GM12878 (cell line): ENCODE results near the gene ZNF766. TPM values are rescaled to one million over a fixed set of nuclear protein-coding genes. Genes with fewer than 3 reads are reported as not detected.

Source experiments
- ATAC-seq: fragments of 200-7000 bp; cut with Tn5 transposase; 3 replicates; pipeline ENCODE4 v1.9.1; 2020; ENCODE audit warnings: mild to moderate bottlenecking, moderate library complexity
- BruUV-seq: library from RNA; stranded (reverse); fragments of 400-500 nt; replicated peaks from 2 replicates; lab custom pipeline; 2021; lab: Mats Ljungman, UMichigan
- CTCF ChIA-PET: fragments of 300-600 bp; sonication (Branson Sonifier 250); formaldehyde crosslinking; extraction: SDS; loops from one replicate; lab custom pipeline; 2021; ENCODE audit warnings: inconsistent platforms; lab: Yijun Ruan, JAX
- POLR2A ChIA-PET: fragments of 350-600 bp; formaldehyde crosslinking; extraction: SDS; loops from one replicate; lab custom pipeline; 2021; ENCODE audit warnings: inconsistent platforms; lab: Charles Lee
- RAD21 ChIA-PET: fragments of 300-600 bp; sonication (Branson Sonifier 250); formaldehyde crosslinking; loops from one replicate; lab custom pipeline; 2023; ENCODE audit warnings: antibody characterized with exemption; ENCODE audit not compliant: unreplicated experiment; lab: Charles Lee
- SMC1A ChIA-PET: fragments of 300-600 bp; sonication (Branson Sonifier 250); formaldehyde crosslinking; loops from one replicate; lab custom pipeline; 2023; ENCODE audit not compliant: unreplicated experiment, uncharacterized antibody; lab: Charles Lee
- DNase-seq: peaks from one replicate; pipeline ENCODE4 v3.0.0-alpha.2; 2011; ENCODE audit warnings: low read depth, low spot score
- FAIRE-seq: peaks from 3 replicates; lab custom pipeline; 2011; peaks lifted over from hg19 to GRCh38; lab: Jason Lieb, UNC
- H2AFZ ChIP-seq: 2 replicates; pipeline ENCODE4 v1.6.0; 2011; ENCODE audit warnings: low read depth, low read length, control low read depth; ENCODE audit not compliant: control insufficient read depth
- H3K27ac ChIP-seq: 2 replicates; pipeline ENCODE4 v1.5.1; 2011; ENCODE audit warnings: control low read depth; ENCODE audit not compliant: control insufficient read depth, insufficient read depth
- H3K27me3 ChIP-seq, 2 experiments: replicated peaks in 1 of 2; 2 replicates each; pipeline versions ENCODE4 v1.6.0 to v1.6.1; 2011; ENCODE audit warnings: low read length in 1 of 2; ENCODE audit not compliant: control insufficient read depth in 2 of 2, insufficient read depth in 2 of 2
- H3K36me3 ChIP-seq, 2 experiments: 2 replicates each; pipeline ENCODE4 v1.5.1; 2011; ENCODE audit warnings: low read length in 1 of 2; ENCODE audit not compliant: control insufficient read depth in 2 of 2, insufficient read depth in 2 of 2
- H3K4me1 ChIP-seq: 2 replicates; pipeline ENCODE4 v1.6.1; 2011; ENCODE audit warnings: mild to moderate bottlenecking, low read length, moderate library complexity, mixed read lengths; ENCODE audit not compliant: control insufficient read depth, insufficient read depth
- H3K4me2 ChIP-seq: 2 replicates; pipeline ENCODE4 v1.6.0; 2011; ENCODE audit warnings: control low read depth; ENCODE audit not compliant: control insufficient read depth, insufficient read depth
- H3K4me3 ChIP-seq: fragments of 200-600 bp; sonication (generic); 2 replicates; pipeline ENCODE4 v1.5.1; 2016
- H3K79me2 ChIP-seq: 2 replicates; pipeline ENCODE4 v1.6.0; 2011; ENCODE audit warnings: low read length; ENCODE audit not compliant: control insufficient read depth, insufficient read depth
- H3K9ac ChIP-seq: 2 replicates; pipeline ENCODE4 v1.8.0; 2011; ENCODE audit warnings: low read length, control low read depth, mixed read lengths; ENCODE audit not compliant: control insufficient read depth, insufficient read depth
- H3K9me3 ChIP-seq: replicated peaks from 3 replicates; pipeline ENCODE4 v1.5.1; 2011; ENCODE audit warnings: mild to moderate bottlenecking, low read length; ENCODE audit not compliant: control insufficient read depth, insufficient read depth
- H4K20me1 ChIP-seq: 2 replicates; pipeline ENCODE4 v1.6.0; 2011; ENCODE audit not compliant: control insufficient read depth, insufficient read depth
- BHLHE40 ChIP-seq, 2 experiments: fragments of 450-650 bp in 1 of 2; IDR thresholded peaks; 2 replicates each; pipeline ENCODE4 v1.6.1; 2011 to 2017; ENCODE audit warnings: low read depth in 2 of 2, borderline replicate concordance in 1 of 2, improper control_type of control experiment in 1 of 2, low read length in 1 of 2, mild to moderate bottlenecking in 1 of 2
- GABPA ChIP-seq: IDR thresholded peaks from 2 replicates; pipeline ENCODE4 v1.6.1; 2014; ENCODE audit warnings: antibody characterized with exemption, low read depth, mild to moderate bottlenecking, inconsistent platforms
- IKZF1 ChIP-seq: fragments of 450-650 bp; conservative IDR thresholded peaks from 2 replicates; pipeline ENCODE4 v1.6.1; 2017; ENCODE audit warnings: antibody characterized with exemption, mild to moderate bottlenecking
- KDM1A ChIP-seq: fragments of 200-600 bp; sonication (generic); IDR thresholded peaks from 2 replicates; pipeline ENCODE4 v1.6.1; 2016; ENCODE audit warnings: borderline replicate concordance
- MXI1 ChIP-seq: fragments of 150-350 bp; IDR thresholded peaks from 2 replicates; pipeline ENCODE4 v1.6.1; 2011; ENCODE audit warnings: low read depth, mild to moderate bottlenecking, inconsistent platforms, low read length, improper control_type of control experiment
- PML ChIP-seq: IDR thresholded peaks from 2 replicates; pipeline ENCODE4 v1.6.1; 2012; ENCODE audit warnings: low read length, inconsistent platforms
- POLR2AphosphoS5 ChIP-seq: IDR thresholded peaks from 2 replicates; pipeline ENCODE4 v1.6.1; 2011; ENCODE audit warnings: mild to moderate bottlenecking, low read length, inconsistent platforms
- RUNX3 ChIP-seq: IDR thresholded peaks from 2 replicates; pipeline ENCODE4 v1.6.1; 2012; ENCODE audit warnings: low read length, inconsistent platforms
- SMARCA5 ChIP-seq: fragments of 450-650 bp; IDR thresholded peaks from 2 replicates; pipeline ENCODE4 v1.6.1; 2017; ENCODE audit warnings: mild to moderate bottlenecking
- TAF1 ChIP-seq: IDR thresholded peaks from 2 replicates; pipeline ENCODE4 v1.6.1; 2011; ENCODE audit warnings: mild to moderate bottlenecking, low read depth, low read length, borderline replicate concordance
- TCF3 ChIP-seq: IDR thresholded peaks from 2 replicates; pipeline ENCODE4 v1.6.1; 2012; ENCODE audit warnings: low read depth, mild to moderate bottlenecking, low read length, borderline replicate concordance; ENCODE audit not compliant: insufficient read depth
- WRNIP1 ChIP-seq: IDR thresholded peaks from 2 replicates; pipeline ENCODE4 v1.6.1; 2011; ENCODE audit warnings: low read depth, low read length, improper control_type of control experiment, borderline replicate concordance
- ZNF207 ChIP-seq: fragments of 450-650 bp; IDR thresholded peaks from 2 replicates; pipeline ENCODE4 v1.6.1; 2014; ENCODE audit warnings: antibody characterized with exemption, mild to moderate bottlenecking, borderline replicate concordance
- ZNF217 ChIP-seq: fragments of 450-650 bp; IDR thresholded peaks from 2 replicates; pipeline ENCODE4 v1.6.1; 2017; ENCODE audit warnings: antibody characterized with exemption, mild to moderate bottlenecking
- ZSCAN29 ChIP-seq: fragments of 450-650 bp; IDR thresholded peaks from 2 replicates; pipeline ENCODE4 v1.6.1; 2017; ENCODE audit warnings: mild to moderate bottlenecking, moderate library complexity
- WGBS: methylation state at CpG from one replicate; pipeline ENCODE4 v1.1.6; 2016; ENCODE audit warnings: low lambda C conversion rate; ENCODE audit not compliant: insufficient replicate concordance, insufficient coverage; ENCODE audit errors: missing lambda C conversion rate; 5-methylcytosine and 5-hydroxymethylcytosine counted together
- in situ Hi-C: fragments of 300-500 bp; cut with MboI; formaldehyde crosslinking; loops from 9 replicates; pipeline ENCODE4 v1.14.3; 2018; ENCODE audit warnings: mixed read lengths
- intact Hi-C: fragments of 100-400 bp; cut with micrococcal nuclease; formaldehyde crosslinking; loops from one replicate; pipeline ENCODE4 v1.14.2; 2022; ENCODE audit not compliant: unreplicated experiment
- polyA plus RNA-seq, 11 experiments: library from polyadenylated mRNA; depleted of rRNA in 4 of 11; unstranded in 6 of 11; stranded (reverse) in 5 of 11; fragments of >200 nt; fragmentation: Nextera tagmentation in 4 of 11; fragmentation: Illumina TruSeq in 1 of 11; extraction: Ambion mirVana in 4 of 11; extraction: Trizol in 1 of 11; gene quantifications; 1 replicate in 1 of 11; 2 replicates in 10 of 11; pipeline versions ENCODE4 v1.2.1 to v1.2.3, GENCODE V29; 2011 to 2016; ENCODE audit warnings: inconsistent platforms in 2 of 11, missing spikeins in 2 of 11, low read depth in 1 of 11
- total RNA-seq, 4 experiments: library from RNA; depleted of rRNA in 3 of 4; stranded (reverse); fragments of >200 nt in 3 of 4; fragmentation: Illumina TruSeq in 1 of 4; extraction: Trizol in 1 of 4; gene quantifications; 2 replicates each; pipeline versions ENCODE4 v1.2.1 to v1.2.3, GENCODE V29; 2013 to 2021
- TF ChIP-seq, protein P1 (sequence below): fragments of 450-650 bp; conservative IDR thresholded peaks from 2 replicates; pipeline ENCODE4 v1.6.1; 2017; ENCODE audit warnings: mild to moderate bottlenecking, moderate library complexity
- TF ChIP-seq, protein P2 (sequence below): fragments of 450-650 bp; IDR thresholded peaks from 2 replicates; pipeline ENCODE4 v1.6.1; 2016; ENCODE audit warnings: mild to moderate bottlenecking, moderate library complexity, borderline replicate concordance

Gene ZNF766
- total and polyA plus RNA-seq, 10 of the 15 experiments (the other 5 are each of a cell fraction or from before 2014, with no cell fraction given): 7.2 to 20.0 (median 16.4) TPM

DNA sequence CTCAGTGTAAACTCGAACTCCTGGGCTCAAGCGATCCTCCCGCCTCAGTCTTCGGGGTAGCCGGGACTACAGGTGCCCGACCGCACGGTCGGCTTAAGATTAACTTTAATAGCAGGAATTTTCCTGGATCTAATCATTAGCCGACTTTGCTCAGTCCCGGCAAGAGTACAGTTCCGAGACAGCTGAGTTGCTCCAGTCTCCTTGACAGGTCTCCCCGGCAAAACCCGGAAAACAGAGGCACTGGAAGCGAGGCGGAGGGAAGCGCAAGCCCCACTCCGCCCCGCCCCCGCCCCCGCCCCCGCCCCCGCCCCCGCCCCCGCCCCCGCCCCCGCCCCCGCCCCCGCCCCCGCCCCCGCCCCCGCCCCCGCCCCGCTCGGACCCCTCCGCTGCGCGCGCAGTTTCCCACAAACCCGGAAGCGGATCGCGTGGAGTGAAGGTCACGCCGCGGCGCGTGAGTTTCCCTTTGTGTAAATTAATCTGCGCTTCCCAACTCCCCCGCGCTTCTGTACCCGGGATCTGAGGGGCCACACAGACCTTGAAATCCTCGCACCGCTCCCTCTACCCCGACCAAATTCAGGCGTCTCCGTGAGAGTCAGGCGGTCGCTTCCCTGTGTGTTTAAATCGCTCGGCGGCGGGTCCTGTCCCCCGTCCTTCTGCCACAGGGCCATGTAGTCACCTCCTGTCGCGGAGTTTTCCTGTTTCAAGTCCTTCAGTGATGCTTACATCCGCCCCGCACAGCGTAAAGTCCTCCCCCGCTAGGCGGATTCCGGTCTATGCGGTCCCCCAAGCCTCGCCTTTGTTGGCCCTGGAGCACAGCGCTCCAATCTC lies 27.6 kb downstream of the ZNF766 start, which contains the start of gene ZNF480:
ZNF480 (plus strand) TSS at position 397 of the 828 bp plus-strand sequence. CDS start 3,244 bp downstream, outside the sequence.
- peaks cover 25% of the 10 kb centered on the region for H3K9me3 ChIP-seq
- BruUV-seq: TSS peak; percentile 73
- CTCF ChIA-PET: no interaction called here
- peak within 1 kb of the TSS; percentile 95 for H3K4me3 ChIP-seq
- H3K36me3 ChIP-seq: peaks cover 6 to 14% of the 10 kb centered on the region in 2 experiments
- DNase-seq (peak; percentile 23), ATAC-seq (peak; percentile 90), FAIRE-seq (peak; percentile 59)
- peaks cover 11% of the 10 kb centered on the region for H3K79me2 ChIP-seq
- intact Hi-C loops (no loop called here), in situ Hi-C loops (no loop called here)
- POLR2A ChIA-PET: no interaction called here
- RAD21 ChIA-PET: no interaction called here
- 3% methylated on average over 40 of the region's 75 CpGs for WGBS
- peak within 1 kb of the TSS; percentile 70 for H3K4me2 ChIP-seq
- peak within 1 kb of the TSS; percentile 99 for H3K9ac ChIP-seq
- H3K27ac ChIP-seq: peak within 1 kb of the TSS; percentile 96
- H4K20me1 ChIP-seq: no peaks in the 10 kb centered on the region
- SMC1A ChIA-PET: no interaction called here
- no peaks in the 10 kb centered on the region for H3K27me3 ChIP-seq
- peak within 1 kb of the TSS; percentile 89 for H2AFZ ChIP-seq
- H3K4me1 ChIP-seq: no peaks in the 10 kb centered on the region
- TF ChIP-seq PML: 0 out of 2 replicates have a peak, but pooled peaks have one; percentile 62
- no peak for TF ChIP-seq TAF1
- TF ChIP-seq TCF3: 0 out of 2 replicates have a peak, but pooled peaks have one; percentile 4
- peak; percentile 51; the same call in 1 of the 2 replicates for TF ChIP-seq GABPA
- TF ChIP-seq MXI1: peak; percentile 34
- peak; percentile 65; the same call in 1 of the 2 replicates for TF ChIP-seq POLR2AphosphoS5
- TF ChIP-seq ZNF207: peak; percentile 46; the same call in 1 of the 2 replicates
- 0 out of 2 replicates have a peak, but pooled peaks have one; percentile 50 for TF ChIP-seq SMARCA5
- peak; percentile 46 for TF ChIP-seq IKZF1
- no peak for TF ChIP-seq WRNIP1
- no peak for TF ChIP-seq KDM1A
- TF ChIP-seq, protein P1, sequence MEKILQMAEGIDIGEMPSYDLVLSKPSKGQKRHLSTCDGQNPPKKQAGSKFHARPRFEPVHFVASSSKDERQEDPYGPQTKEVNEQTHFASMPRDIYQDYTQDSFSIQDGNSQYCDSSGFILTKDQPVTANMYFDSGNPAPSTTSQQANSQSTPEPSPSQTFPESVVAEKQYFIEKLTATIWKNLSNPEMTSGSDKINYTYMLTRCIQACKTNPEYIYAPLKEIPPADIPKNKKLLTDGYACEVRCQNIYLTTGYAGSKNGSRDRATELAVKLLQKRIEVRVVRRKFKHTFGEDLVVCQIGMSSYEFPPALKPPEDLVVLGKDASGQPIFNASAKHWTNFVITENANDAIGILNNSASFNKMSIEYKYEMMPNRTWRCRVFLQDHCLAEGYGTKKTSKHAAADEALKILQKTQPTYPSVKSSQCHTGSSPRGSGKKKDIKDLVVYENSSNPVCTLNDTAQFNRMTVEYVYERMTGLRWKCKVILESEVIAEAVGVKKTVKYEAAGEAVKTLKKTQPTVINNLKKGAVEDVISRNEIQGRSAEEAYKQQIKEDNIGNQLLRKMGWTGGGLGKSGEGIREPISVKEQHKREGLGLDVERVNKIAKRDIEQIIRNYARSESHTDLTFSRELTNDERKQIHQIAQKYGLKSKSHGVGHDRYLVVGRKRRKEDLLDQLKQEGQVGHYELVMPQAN: peak; percentile 46; the same call in 1 of the 2 replicates
- peak; percentile 99 for TF ChIP-seq ZSCAN29
- no peak for TF ChIP-seq ZNF217
- TF ChIP-seq, protein P2, sequence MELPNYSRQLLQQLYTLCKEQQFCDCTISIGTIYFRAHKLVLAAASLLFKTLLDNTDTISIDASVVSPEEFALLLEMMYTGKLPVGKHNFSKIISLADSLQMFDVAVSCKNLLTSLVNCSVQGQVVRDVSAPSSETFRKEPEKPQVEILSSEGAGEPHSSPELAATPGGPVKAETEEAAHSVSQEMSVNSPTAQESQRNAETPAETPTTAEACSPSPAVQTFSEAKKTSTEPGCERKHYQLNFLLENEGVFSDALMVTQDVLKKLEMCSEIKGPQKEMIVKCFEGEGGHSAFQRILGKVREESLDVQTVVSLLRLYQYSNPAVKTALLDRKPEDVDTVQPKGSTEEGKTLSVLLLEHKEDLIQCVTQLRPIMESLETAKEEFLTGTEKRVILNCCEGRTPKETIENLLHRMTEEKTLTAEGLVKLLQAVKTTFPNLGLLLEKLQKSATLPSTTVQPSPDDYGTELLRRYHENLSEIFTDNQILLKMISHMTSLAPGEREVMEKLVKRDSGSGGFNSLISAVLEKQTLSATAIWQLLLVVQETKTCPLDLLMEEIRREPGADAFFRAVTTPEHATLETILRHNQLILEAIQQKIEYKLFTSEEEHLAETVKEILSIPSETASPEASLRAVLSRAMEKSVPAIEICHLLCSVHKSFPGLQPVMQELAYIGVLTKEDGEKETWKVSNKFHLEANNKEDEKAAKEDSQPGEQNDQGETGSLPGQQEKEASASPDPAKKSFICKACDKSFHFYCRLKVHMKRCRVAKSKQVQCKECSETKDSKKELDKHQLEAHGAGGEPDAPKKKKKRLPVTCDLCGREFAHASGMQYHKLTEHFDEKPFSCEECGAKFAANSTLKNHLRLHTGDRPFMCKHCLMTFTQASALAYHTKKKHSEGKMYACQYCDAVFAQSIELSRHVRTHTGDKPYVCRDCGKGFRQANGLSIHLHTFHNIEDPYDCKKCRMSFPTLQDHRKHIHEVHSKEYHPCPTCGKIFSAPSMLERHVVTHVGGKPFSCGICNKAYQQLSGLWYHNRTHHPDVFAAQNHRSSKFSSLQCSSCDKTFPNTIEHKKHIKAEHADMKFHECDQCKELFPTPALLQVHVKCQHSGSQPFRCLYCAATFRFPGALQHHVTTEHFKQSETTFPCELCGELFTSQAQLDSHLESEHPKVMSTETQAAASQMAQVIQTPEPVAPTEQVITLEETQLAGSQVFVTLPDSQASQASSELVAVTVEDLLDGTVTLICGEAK: peak; percentile 48; the same call in 1 of the 2 replicates
- 0 out of 2 replicates have a peak, but pooled peaks have one; percentile 21 for TF ChIP-seq RUNX3
- peak; percentile 47 to 71; a peak in 2 of 4 replicates for TF ChIP-seq BHLHE40 (IDR thresholded peaks at IDR 0.05; ENCODE audit: borderline replicate concordance in 1 of 2, low read depth in 2 of 2, low read length in 1 of 2)
